Measurements from ENCODE around the gene SLC4A2.

The SLC4A2 gene

GRCh38 chr7:151062399-151063211 is 3.2 kb downstream of the SLC4A2 start:
- TF ChIP-seq CTCF (IDR thresholded peaks at IDR 0.05; ENCODE audit: low read depth, low read length), result no peak
- no peak overlapping the region for H3K4me3 ChIP-seq (ENCODE audit: low read depth, low read length)

DNA sequence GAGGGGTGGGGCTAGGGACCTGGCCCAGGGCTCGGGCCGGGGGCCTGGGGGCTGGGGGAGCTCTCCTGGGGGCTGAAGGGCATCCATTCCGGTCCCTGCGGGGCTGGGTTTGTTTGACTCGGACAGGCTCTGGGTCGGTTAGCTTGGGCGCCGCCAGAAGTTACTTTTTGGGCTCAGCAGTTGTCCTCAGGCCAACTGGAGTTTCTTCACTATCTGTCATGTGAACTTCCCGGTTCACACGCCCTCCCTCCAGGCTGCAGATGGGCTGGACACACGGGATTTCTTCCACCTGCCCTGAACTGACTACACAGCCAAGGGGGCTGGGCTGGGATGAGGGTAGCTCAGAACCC is 3.8 kb downstream of the SLC4A2 start:
- no peak overlapping the region for H3K4me3 ChIP-seq (ENCODE audit: low read depth, low read length)
- no peak for TF ChIP-seq CTCF (IDR thresholded peaks at IDR 0.05; ENCODE audit: low read depth, low read length)

- no peak for TF ChIP-seq CTCF (IDR thresholded peaks at IDR 0.05; ENCODE audit: low read depth, low read length)
- H3K4me3 ChIP-seq (ENCODE audit: low read depth, low read length), result no peak overlapping the region
Observed at GRCh38 chr7:151064454-151064853, 5.1 kb downstream of the SLC4A2 start.

- no peak overlapping the region for H3K4me3 ChIP-seq (ENCODE audit: low read depth, low read length)
- TF ChIP-seq CTCF (IDR thresholded peaks at IDR 0.05; ENCODE audit: low read depth, low read length), result no peak
Observed at GRCh38 chr7:151064993-151065392, 5.6 kb downstream of the SLC4A2 start.

DNA sequence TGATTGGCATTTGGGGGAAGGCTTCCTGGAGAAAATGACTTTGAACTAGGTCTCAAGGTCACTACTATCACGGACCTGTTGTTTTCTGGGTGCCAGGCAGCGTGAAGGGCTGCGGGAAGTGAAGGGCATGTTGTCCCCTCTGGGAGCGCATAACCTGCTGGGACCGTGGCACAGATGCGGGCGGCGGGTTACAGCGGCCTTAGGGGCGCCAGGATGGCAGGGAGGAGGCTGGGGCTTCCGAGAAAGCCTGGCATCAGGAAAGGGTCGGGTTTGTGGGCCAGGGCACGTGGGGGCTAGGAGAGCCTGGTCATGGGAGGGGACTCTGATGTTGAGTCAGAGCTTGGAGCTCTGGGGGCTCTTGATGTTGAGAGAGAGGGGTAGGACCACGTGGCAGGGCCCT is 6.1 kb downstream of the SLC4A2 start:
- no peak overlapping the region for H3K4me3 ChIP-seq (ENCODE audit: low read depth, low read length)
- no peak for TF ChIP-seq CTCF (IDR thresholded peaks at IDR 0.05; ENCODE audit: low read depth, low read length)

GRCh38 chr7:151066273-151066974 is 7.0 kb downstream of the SLC4A2 start:
- no peak for TF ChIP-seq CTCF (IDR thresholded peaks at IDR 0.05; ENCODE audit: low read depth, low read length)
- H3K4me3 ChIP-seq (ENCODE audit: low read depth, low read length), result no peak overlapping the region

DNA sequence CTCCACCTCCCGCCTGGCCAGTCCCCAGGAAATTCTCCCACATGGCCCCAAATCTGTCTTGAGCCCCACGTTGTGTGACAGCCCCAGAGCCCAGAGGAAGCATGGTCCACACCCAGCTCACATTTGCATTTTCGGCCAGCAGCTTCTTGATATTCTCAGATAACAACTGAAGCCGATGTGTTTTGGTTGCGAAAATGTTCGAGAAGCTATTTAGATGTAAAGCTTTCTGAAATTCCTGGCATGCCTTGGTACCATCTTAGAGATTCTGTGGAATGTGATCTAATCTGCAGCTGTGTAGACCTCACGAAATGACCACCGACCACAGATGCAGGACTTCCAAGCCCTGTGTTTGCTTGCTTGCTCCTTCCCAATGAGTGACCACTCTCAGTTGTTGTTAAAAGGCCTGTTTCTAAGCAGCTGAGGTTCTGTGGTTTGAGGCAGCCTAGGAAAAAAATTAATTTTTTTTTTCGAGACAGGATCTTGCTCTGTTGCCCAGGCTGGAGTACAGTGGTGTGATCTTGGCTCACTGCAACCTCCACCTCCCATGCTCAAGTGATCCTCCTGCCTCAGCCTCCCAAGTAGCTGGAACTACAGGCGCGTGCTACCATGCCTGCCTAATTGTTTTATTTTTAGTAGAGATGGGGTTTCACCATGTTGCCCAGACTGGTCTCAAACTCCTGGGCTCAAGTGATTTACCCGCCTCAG is 8.8 kb downstream of the SLC4A2 start:
- TF ChIP-seq CTCF (IDR thresholded peaks at IDR 0.05; ENCODE audit: low read depth, low read length), result no peak
- H3K4me3 ChIP-seq (ENCODE audit: low read depth, low read length), result no peak overlapping the region
